ENCODE results near the gene ZBTB7A. TPM values are rescaled to one million over a fixed set of nuclear protein-coding genes. Genes with fewer than 3 reads are reported as not detected.

The ZBTB7A gene
- total and polyA plus RNA-seq, 2 experiments from 2014 or later, result 18.6 to 20.5 TPM

DNA sequence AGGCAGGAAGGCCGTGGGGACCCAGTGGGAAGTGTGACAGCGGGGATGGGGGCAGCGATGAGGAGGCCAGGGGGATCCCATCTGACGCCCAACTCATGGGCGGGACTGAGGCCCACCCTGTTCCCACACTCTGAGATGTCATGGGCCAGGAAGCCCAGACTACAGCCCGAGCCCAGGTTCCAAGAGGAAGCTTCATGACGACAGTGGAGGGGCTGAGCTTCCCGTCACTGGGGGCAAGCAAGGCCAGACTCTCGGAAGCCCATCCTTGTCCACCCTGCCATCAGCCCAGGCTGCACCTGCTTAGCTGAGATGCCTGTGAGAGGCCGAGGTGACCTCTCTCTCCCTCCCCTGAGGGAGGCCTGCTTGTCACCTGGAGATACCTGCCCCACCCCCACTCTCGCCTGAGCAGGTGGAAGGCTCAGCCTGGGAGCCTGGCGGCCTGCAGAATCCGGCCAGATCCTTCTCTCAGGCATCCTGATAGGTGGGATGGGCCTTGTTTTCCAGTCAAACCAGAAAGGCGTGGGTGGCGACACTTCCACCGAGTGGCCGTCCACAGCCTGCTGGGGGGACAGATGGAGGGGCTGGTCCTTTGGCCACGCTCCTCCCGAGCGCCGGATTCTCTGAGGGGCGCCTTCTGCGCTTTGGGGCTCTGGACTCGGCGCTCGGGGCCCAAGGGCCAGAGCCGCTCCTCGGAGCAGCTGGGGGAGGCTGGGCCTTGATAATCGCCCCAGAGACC is 4.8 kb downstream of the ZBTB7A start:
- peaks cover 3% of the 10 kb centered on the region for H3K4me1 ChIP-seq (ENCODE audit: low read depth)
- no peak overlapping the region for H3K27ac ChIP-seq
- H3K36me3 ChIP-seq, result no peaks in the 10 kb centered on the region
- TF ChIP-seq, protein P1, sequence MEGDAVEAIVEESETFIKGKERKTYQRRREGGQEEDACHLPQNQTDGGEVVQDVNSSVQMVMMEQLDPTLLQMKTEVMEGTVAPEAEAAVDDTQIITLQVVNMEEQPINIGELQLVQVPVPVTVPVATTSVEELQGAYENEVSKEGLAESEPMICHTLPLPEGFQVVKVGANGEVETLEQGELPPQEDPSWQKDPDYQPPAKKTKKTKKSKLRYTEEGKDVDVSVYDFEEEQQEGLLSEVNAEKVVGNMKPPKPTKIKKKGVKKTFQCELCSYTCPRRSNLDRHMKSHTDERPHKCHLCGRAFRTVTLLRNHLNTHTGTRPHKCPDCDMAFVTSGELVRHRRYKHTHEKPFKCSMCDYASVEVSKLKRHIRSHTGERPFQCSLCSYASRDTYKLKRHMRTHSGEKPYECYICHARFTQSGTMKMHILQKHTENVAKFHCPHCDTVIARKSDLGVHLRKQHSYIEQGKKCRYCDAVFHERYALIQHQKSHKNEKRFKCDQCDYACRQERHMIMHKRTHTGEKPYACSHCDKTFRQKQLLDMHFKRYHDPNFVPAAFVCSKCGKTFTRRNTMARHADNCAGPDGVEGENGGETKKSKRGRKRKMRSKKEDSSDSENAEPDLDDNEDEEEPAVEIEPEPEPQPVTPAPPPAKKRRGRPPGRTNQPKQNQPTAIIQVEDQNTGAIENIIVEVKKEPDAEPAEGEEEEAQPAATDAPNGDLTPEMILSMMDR (IDR thresholded peaks at IDR 0.05; ENCODE audit: low read depth, low read length), result no peak
- no peaks in the 10 kb centered on the region for H3K27me3 ChIP-seq
- DNase-seq (ENCODE audit: low read depth in 1 of 2, low spot score in 1 of 2), result no peak
- H3K9me3 ChIP-seq (ENCODE audit: low read depth), result no peaks in the 10 kb centered on the region
- no peak overlapping the region for H3K4me3 ChIP-seq

DNA sequence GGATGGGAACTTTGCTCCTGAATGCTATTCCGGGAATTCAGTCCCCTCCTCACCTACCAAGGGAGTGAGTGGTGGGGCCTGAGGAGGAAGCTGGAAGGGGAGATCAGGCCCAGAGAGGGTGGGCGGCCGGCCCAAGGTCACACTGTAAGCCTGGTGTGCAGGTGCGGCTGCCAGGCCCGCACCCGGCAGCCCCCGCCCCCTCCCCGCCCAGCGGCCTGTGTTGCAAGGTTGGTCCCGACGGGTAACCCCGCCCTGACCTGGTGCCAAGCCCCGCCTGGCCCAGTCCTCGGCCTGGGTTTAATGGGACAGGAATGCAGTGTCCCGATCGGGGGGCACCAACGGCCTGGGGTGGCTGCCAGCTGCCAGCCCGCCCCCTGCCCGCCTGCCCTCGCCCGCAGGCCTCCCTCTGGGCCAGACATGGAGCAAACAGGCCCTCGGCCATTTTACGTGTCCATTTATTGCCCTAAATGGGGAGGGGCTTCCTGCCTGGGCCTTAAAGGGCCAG is 5.5 kb downstream of the ZBTB7A start:
- Histone ChIP-seq H3K4me3 (no peak overlapping the region), H3K9me3 (ENCODE audit: low read depth) (no peaks in the 10 kb centered on the region), H3K36me3 (no peaks in the 10 kb centered on the region), H3K4me1 (ENCODE audit: low read depth) (peaks cover 3% of the 10 kb centered on the region), H3K27ac (no peak overlapping the region), H3K27me3 (no peaks in the 10 kb centered on the region)
- peak in 1 of 2 donors; percentile 37 for DNase-seq (ENCODE audit: low read depth in 1 of 2, low spot score in 1 of 2)
- TF ChIP-seq, protein P1 (IDR thresholded peaks at IDR 0.05; ENCODE audit: low read depth, low read length), result no peak

DNA sequence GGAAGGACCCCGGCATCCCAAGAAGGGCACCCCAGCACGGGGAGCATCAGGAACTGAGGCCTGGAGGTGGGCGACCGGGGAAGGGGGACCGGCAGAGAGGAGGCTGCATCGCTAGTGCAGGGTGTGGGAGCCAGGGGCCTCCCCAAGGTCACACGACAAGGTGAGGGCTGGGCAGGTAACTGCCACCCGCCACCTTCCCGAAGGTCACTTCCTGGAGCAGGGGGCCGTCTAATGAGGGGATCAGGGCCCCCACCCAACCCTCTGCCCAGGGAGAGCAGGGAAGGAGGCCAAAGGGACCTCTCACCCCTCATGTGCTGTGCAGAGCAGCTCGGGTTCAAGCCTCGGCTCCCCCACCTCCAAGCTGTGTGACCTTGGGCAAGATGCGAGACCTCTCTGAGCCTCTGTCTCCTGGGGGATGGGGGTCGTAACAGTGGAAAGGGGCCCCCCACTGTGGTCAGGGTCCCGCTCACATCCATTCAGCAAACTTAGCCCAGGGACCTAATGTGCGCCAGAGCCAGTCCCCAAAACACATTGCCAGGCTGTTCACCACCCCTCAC is 6.0 kb downstream of the ZBTB7A start:
- H3K36me3 ChIP-seq, result no peaks in the 10 kb centered on the region
- TF ChIP-seq, protein P1 (IDR thresholded peaks at IDR 0.05; ENCODE audit: low read depth, low read length), result no peak
- H3K4me3 ChIP-seq, result no peak overlapping the region
- DNase-seq (ENCODE audit: low read depth in 1 of 2, low spot score in 1 of 2), result no peak
- no peak overlapping the region for H3K27ac ChIP-seq
- no peaks in the 10 kb centered on the region for H3K27me3 ChIP-seq
- peaks cover 3% of the 10 kb centered on the region for H3K4me1 ChIP-seq (ENCODE audit: low read depth)
- H3K9me3 ChIP-seq (ENCODE audit: low read depth), result no peaks in the 10 kb centered on the region

DNA sequence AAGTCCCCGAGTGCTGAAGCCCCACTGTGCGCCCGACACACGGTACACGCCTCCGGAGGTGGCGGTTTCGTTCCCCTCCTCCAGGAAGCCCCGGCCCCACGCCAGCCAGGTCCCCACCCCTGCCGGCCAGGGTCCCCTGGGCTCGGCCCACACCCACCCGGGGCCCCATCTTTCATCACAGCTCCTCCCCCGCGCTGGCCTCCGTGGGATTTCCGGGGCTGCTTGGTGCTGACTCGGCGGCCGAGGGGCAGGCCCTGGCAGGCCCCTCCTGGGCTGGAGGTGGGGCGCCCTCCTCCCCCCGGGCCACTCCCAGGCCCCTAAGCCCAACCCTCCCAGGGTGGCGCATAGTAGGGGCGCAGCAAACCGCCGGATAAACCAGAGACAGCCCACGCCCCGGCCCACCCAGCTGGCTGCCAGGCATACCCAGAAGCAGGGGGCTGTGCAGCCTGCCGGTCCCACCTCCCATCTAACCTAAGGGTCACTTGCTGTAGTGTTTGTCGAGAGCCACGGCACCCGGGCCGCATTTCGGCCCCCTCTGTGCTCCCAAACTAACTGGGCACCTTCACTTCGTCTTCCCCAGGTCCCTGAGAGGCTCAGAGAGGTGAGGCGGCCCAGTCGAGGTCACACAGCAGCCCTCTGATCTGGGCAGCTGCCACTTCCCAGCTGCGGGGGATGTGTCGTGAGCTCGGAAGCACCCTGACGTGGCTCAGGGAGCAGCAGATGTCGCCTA is 6.6 kb downstream of the ZBTB7A start:
- H3K4me1 ChIP-seq (ENCODE audit: low read depth), result peaks cover 3% of the 10 kb centered on the region
- no peaks in the 10 kb centered on the region for H3K9me3 ChIP-seq (ENCODE audit: low read depth)
- TF ChIP-seq, protein P1 (IDR thresholded peaks at IDR 0.05; ENCODE audit: low read depth, low read length), result no peak
- H3K27ac ChIP-seq, result peak overlapping the region; percentile 73
- H3K36me3 ChIP-seq, result no peaks in the 10 kb centered on the region
- no peaks in the 10 kb centered on the region for H3K27me3 ChIP-seq
- no peak overlapping the region for H3K4me3 ChIP-seq
- DNase-seq (ENCODE audit: low read depth in 1 of 2, low spot score in 1 of 2), result peak in 1 of 2 donors; percentile 57

DNA sequence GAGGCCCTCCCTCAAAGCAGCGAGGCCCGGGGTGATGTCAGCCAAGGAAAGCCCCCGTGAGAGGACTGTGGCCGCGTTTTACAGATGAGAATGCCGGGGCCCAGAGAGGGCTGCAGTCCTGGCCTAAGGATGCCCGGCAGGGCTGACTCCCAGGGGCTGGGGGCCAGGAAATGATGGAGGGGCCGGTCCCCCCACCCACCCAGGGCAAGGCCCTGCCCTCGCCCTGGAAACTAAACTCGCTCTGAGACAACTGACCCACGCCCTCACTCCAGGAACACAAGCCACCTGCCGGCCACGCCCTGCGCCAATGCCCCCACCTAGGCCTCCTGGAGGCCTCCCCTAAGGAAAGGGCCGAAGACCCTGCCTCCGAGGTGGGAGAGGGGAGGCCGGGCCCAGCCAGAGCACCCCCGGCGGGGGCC is 7.2 kb downstream of the ZBTB7A start:
- peaks cover 6% of the 10 kb centered on the region for H3K36me3 ChIP-seq
- TF ChIP-seq, protein P1 (IDR thresholded peaks at IDR 0.05; ENCODE audit: low read depth, low read length), result no peak
- no peaks in the 10 kb centered on the region for H3K27me3 ChIP-seq
- H3K4me1 ChIP-seq (ENCODE audit: low read depth), result peaks cover 3% of the 10 kb centered on the region
- peak overlapping the region; percentile 73 for H3K27ac ChIP-seq
- no peak overlapping the region for H3K4me3 ChIP-seq
- no peak for DNase-seq (ENCODE audit: low read depth in 1 of 2, low spot score in 1 of 2)
- H3K9me3 ChIP-seq (ENCODE audit: low read depth), result no peaks in the 10 kb centered on the region
